HepG2 (cell line): ENCODE results near the gene CXXC5. TPM values are rescaled to one million over a fixed set of nuclear protein-coding genes. Genes with fewer than 3 reads are reported as not detected.

Experiments
- CREB1 ChIP-seq, 2 experiments: fragments of 450-650 bp in 1 of 2; IDR thresholded peaks; 2 replicates each; pipeline ENCODE4 v1.6.1; 2016 to 2017; ENCODE audit warnings: control low read depth in 1 of 2, mild to moderate bottlenecking in 1 of 2, missing compliant biosample characterization in 1 of 2, missing genetic modification characterization in 1 of 2
- GZF1 ChIP-seq: sonication (generic); formaldehyde crosslinking; IDR thresholded peaks from 2 replicates; pipeline ENCODE4 v1.5.1; 2020; ENCODE audit warnings: mild to moderate bottlenecking, missing genetic modification reagents
- KDM3A ChIP-seq: IDR thresholded peaks from 2 replicates; pipeline ENCODE4 v1.6.1; 2018; ENCODE audit warnings: low read depth, missing compliant biosample characterization
- KDM6A ChIP-seq: IDR thresholded peaks from 2 replicates; pipeline ENCODE4 v1.6.1; 2016; ENCODE audit warnings: low read depth
- MED13 ChIP-seq: sonication (generic); formaldehyde crosslinking; IDR thresholded peaks from 2 replicates; pipeline ENCODE4 v1.5.0; 2020; ENCODE audit warnings: missing genetic modification reagents
- POGZ ChIP-seq: sonication (generic); formaldehyde crosslinking; IDR thresholded peaks from 2 replicates; pipeline ENCODE4 v1.4.0; 2020; ENCODE audit warnings: mild to moderate bottlenecking, missing genetic modification reagents
- SAP130 ChIP-seq: IDR thresholded peaks from 2 replicates; pipeline ENCODE4 v1.6.1; 2016; ENCODE audit warnings: low read depth
- TARDBP ChIP-seq: sonication (generic); formaldehyde crosslinking; IDR thresholded peaks from 2 replicates; pipeline ENCODE4 v1.8.0; 2022; ENCODE audit warnings: mild to moderate bottlenecking, missing genetic modification reagents
- ZNF180 ChIP-seq: sonication (generic); formaldehyde crosslinking; IDR thresholded peaks from 2 replicates; pipeline ENCODE4 v1.4.0; 2020; ENCODE audit warnings: low read depth, missing genetic modification reagents, borderline replicate concordance
- ZNF335 ChIP-seq: sonication (generic); formaldehyde crosslinking; IDR thresholded peaks from 2 replicates; pipeline ENCODE4 v1.4.0; 2020; ENCODE audit warnings: missing genetic modification reagents
- ZNF367 ChIP-seq: sonication (generic); formaldehyde crosslinking; IDR thresholded peaks from 2 replicates; pipeline ENCODE4 v1.4.0; 2020; ENCODE audit warnings: missing genetic modification reagents, borderline replicate concordance
- ZNF607 ChIP-seq: sonication (generic); formaldehyde crosslinking; IDR thresholded peaks from 2 replicates; pipeline ENCODE4 v1.5.1; 2020; ENCODE audit warnings: missing genetic modification reagents, mild to moderate bottlenecking, borderline replicate concordance
- polyA plus RNA-seq, 8 experiments: library from polyadenylated mRNA; depleted of rRNA in 3 of 8; stranded (reverse) in 7 of 8; unstranded in 1 of 8; fragments of >200 nt; fragmentation: Illumina TruSeq in 4 of 8; extraction: Trizol in 4 of 8; gene quantifications; 2 replicates each; pipeline versions ENCODE4 v1.2.1 to v1.2.3, GENCODE V29; 2011 to 2016; ENCODE audit warnings: low read depth in 4 of 8, missing spikeins in 1 of 8, mixed read lengths in 1 of 8; ENCODE audit not compliant: insufficient read depth in 1 of 8
- total RNA-seq, 5 experiments: library from RNA; depleted of rRNA; stranded (reverse); fragments of >200 nt; fragmentation: Illumina TruSeq; extraction: Trizol; gene quantifications; 2 replicates each; pipeline ENCODE4 v1.2.3, GENCODE V29; 2016; ENCODE audit warnings: low read depth in 1 of 5
- TF ChIP-seq, protein P1 (sequence below): sonication (generic); formaldehyde crosslinking; IDR thresholded peaks from 2 replicates; pipeline ENCODE4 v1.5.0; 2020; ENCODE audit warnings: missing genetic modification reagents
- TF ChIP-seq, protein P2 (sequence below): sonication (generic); formaldehyde crosslinking; conservative IDR thresholded peaks from 2 replicates; pipeline ENCODE4 v1.4.0; 2020; ENCODE audit warnings: missing genetic modification reagents
- TF ChIP-seq, protein P3 (sequence below): sonication (generic); formaldehyde crosslinking; IDR thresholded peaks from 2 replicates; pipeline ENCODE4 v1.4.0; 2020; ENCODE audit warnings: mild to moderate bottlenecking, missing genetic modification reagents
- TF ChIP-seq, protein P4 (sequence below): sonication (generic); formaldehyde crosslinking; IDR thresholded peaks from 2 replicates; pipeline ENCODE4 v1.8.0; 2022; ENCODE audit warnings: missing genetic modification reagents, mild to moderate bottlenecking, inconsistent platforms, borderline replicate concordance

The CXXC5 gene
- total and polyA plus RNA-seq, 2 of the 13 experiments (the other 11 are each of a cell fraction or from before 2014, with no cell fraction given): 32.3 to 33.0 TPM

DNA sequence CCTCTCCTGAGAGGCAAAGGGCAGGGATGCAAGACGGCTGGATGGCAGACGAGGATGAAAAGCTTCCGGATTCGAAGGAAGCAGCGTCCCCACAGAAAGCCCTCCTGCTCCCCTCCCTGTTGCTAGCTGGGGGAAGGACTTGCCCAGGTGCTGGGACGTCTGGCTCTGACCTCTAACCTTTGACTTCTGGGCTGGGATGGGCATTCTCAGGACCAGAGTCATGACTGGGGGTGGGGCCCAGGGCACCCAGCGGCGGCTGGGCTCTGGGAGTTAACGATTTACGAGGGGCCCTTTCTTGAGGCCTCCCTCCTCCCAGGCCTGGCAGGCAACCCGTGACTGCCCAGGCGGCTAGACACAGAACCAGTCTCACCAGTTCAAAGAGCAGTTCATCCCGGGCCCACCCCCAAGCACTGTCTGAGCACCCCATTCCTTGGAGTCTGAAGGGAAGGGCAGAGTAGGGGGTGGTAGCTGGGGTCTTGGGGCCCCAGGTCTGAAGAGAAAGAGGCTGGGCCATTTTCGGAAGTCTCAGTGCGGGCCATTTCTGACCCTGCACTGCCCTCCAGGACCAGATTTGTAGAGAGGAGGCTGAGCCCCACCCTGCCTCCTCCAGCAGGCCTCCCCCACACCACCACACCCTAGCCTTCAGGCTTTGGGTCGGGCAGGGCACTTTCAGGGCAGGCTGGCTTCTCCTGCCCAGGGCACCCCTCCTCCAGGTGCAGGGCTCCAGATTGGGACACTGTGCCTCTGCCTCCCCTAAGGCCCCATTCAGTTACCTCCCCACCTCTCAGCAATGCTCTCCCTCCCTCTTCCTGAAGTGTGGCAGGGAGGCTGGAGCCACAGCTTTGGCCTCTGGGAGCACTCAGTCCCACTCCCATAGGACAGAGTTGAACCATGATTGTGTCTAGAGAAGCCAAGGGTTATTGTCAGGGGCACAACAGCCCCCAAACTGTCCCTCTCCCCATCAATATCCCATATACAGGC is 5.0 kb upstream of the CXXC5 start (continued):
- TF ChIP-seq, protein P1, sequence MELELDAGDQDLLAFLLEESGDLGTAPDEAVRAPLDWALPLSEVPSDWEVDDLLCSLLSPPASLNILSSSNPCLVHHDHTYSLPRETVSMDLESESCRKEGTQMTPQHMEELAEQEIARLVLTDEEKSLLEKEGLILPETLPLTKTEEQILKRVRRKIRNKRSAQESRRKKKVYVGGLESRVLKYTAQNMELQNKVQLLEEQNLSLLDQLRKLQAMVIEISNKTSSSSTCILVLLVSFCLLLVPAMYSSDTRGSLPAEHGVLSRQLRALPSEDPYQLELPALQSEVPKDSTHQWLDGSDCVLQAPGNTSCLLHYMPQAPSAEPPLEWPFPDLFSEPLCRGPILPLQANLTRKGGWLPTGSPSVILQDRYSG (CRISPR knock-in tag): no peak
- peak; percentile 26; the same call in 1 of the 2 replicates for TF ChIP-seq KDM3A
- no peak for TF ChIP-seq GZF1 (CRISPR knock-in tag)
- TF ChIP-seq, protein P2, sequence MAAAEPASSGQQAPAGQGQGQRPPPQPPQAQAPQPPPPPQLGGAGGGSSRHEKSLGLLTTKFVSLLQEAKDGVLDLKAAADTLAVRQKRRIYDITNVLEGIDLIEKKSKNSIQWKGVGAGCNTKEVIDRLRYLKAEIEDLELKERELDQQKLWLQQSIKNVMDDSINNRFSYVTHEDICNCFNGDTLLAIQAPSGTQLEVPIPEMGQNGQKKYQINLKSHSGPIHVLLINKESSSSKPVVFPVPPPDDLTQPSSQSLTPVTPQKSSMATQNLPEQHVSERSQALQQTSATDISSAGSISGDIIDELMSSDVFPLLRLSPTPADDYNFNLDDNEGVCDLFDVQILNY (CRISPR knock-in tag): no peak
- TF ChIP-seq CREB1 (IDR thresholded peaks at IDR 0.05): no peak
- peak; percentile 61 for TF ChIP-seq CREB1 (CRISPR knock-in tag; IDR thresholded peaks at IDR 0.05)
- peak; percentile 53; the same call in 1 of the 2 replicates for TF ChIP-seq POGZ (CRISPR knock-in tag)
- TF ChIP-seq, protein P3, sequence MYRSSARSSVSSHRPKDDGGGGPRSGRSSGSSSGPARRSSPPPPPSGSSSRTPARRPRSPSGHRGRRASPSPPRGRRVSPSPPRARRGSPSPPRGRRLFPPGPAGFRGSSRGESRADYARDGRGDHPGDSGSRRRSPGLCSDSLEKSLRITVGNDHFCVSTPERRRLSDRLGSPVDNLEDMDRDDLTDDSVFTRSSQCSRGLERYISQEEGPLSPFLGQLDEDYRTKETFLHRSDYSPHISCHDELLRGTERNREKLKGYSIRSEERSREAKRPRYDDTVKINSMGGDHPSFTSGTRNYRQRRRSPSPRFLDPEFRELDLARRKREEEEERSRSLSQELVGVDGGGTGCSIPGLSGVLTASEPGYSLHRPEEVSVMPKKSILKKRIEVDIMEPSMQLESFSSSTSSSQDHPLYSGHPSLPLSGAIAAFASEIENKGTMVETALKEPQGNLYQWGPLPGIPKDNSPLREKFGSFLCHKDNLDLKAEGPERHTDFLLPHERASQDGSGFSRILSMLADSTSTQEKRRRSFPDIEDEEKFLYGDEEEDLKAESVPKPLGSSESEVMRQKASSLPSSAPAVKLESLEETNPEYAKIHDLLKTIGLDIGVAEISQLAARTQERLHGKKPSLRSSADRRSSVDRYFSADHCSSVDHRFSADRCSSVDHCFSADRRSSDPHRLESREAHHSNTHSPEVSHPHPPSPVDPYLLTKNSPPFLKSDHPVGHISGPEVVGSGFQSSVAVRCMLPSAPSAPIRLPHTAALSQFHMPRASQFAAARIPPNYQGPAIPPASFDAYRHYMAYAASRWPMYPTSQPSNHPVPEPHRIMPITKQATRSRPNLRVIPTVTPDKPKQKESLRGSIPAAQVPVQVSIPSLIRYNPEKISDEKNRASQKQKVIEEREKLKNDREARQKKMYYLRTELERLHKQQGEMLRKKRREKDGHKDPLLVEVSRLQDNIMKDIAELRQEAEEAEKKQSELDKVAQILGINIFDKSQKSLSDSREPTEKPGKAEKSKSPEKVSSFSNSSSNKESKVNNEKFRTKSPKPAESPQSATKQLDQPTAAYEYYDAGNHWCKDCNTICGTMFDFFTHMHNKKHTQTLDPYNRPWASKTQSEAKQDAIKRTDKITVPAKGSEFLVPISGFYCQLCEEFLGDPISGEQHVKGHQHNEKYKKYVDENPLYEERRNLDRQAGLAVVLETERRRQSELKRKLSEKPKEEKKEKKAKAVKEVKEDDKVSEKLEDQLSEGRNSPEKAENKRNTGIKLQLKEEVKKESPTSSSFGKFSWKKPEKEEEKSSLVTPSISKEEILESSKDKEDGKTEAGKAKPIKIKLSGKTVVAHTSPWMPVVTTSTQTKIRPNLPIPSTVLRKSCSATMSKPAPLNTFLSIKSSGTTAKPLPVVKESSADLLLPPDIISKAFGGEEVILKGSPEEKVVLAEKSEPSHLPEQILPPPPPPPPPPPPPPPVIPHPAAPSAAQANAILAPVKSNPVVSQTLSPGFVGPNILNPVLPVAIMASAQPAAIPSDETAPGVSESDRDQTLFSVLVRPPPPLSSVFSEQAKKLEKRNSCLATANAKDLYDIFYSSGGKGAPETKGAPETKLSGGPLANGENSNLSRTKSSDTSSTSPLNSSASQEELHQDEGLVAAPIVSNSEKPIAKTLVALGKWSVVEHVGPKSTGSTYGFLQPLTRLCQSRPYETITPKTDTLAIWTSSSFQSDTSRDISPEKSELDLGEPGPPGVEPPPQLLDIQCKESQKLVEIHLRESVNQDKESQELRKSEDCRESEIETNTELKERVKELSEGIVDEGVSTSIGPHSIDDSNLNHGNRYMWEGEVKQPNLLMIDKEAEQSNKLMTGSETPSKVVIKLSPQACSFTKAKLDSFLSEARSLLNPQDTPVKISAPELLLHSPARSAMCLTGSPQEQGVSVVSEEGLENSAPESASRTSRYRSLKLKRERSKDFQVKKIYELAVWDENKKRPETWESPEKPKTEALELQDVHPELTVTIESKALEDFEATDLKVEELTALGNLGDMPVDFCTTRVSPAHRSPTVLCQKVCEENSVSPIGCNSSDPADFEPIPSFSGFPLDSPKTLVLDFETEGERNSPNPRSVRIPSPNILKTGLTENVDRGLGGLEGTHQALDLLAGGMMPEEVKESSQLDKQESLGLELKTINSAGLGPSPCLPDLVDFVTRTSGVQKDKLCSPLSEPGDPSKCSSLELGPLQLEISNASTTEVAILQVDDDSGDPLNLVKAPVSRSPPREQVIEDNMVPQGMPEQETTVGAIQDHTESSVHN (CRISPR knock-in tag): peak; percentile 45; the same call in 1 of the 2 replicates
- no peak for TF ChIP-seq MED13 (CRISPR knock-in tag)
- TF ChIP-seq ZNF367 (CRISPR knock-in tag): no peak
- no peak for TF ChIP-seq ZNF607
- no peak for TF ChIP-seq ZNF335
- TF ChIP-seq ZNF180: no peak
- TF ChIP-seq, protein P4, sequence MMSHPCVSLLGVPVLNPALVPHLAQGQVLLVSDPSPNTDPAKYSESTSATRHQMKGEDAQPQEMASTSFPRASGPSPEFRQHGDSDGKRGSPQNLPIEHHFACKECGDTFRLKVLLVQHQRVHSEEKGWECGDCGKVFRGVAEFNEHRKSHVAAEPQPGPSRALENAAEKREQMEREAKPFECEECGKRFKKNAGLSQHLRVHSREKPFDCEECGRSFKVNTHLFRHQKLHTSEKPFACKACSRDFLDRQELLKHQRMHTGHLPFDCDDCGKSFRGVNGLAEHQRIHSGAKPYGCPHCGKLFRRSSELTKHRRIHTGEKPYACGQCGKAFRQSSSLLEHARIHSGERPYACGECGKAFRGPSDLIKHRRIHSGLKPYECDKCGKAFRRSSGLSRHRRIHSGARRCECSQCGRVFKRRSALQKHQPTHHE (CRISPR knock-in tag): no peak
- TF ChIP-seq TARDBP (CRISPR knock-in tag): peak; percentile 80
- peak; percentile 56; the same call in 1 of the 2 replicates for TF ChIP-seq KDM6A (CRISPR knock-in tag)
- peak; percentile 74 for TF ChIP-seq SAP130 (CRISPR knock-in tag)
